Vagina (tissue), 2 donors: ENCODE measurements around the gene HPCA. TPM values are rescaled to one million over a fixed set of nuclear protein-coding genes. Genes with fewer than 3 reads are reported as not detected.

Experiments used
- DNase-seq, 2 donors: peaks; one replicate each; pipeline ENCODE4 v3.0.0-alpha.2; 2017; ENCODE audit errors: extremely low spot score in 2 of 2
- H3K27ac ChIP-seq: fragments of 200-600 bp; sonication (generic); one replicate; pipeline ENCODE4 v1.5.1; 2019
- H3K27me3 ChIP-seq: fragments of 200-600 bp; sonication (generic); one replicate; pipeline ENCODE4 v1.5.1; 2019
- H3K36me3 ChIP-seq, 2 donors: fragments of 200-600 bp; sonication (generic); one replicate each; pipeline ENCODE4 v1.5.1; 2017 to 2019
- H3K4me1 ChIP-seq: fragments of 200-600 bp; sonication (generic); one replicate; pipeline ENCODE4 v1.5.1; 2019
- H3K4me3 ChIP-seq, 2 donors: fragments of 200-600 bp; sonication (generic); 1 replicate in 1 of 2; 2 replicates in 1 of 2; pipeline ENCODE4 v1.5.1; 2016 to 2019
- H3K9me3 ChIP-seq: fragments of 200-600 bp; sonication (generic); one replicate; pipeline ENCODE4 v1.5.1; 2019
- CTCF ChIP-seq, 3 experiments: fragments of 450-650 bp in 2 of 3; fragments of 200-600 bp in 1 of 3; sonication (generic) in 1 of 3; IDR thresholded peaks; one replicate each; pipeline ENCODE4 v1.5.1; 2017 to 2019; ENCODE audit warnings: antibody characterized with exemption in 3 of 3, mild to moderate bottlenecking in 2 of 3, moderate library complexity in 2 of 3
- POLR2A ChIP-seq, 2 donors: fragments of 450-650 bp; IDR thresholded peaks; one replicate each; pipeline ENCODE4 v1.6.1; 2017; ENCODE audit warnings: antibody characterized with exemption in 2 of 2, mild to moderate bottlenecking in 2 of 2, moderate library complexity in 2 of 2
- POLR2AphosphoS5 ChIP-seq, 2 donors: sonication (generic); formaldehyde crosslinking; IDR thresholded peaks; one replicate each; pipeline ENCODE4 v1.9.0; 2017; ENCODE audit warnings: antibody characterized with exemption in 2 of 2, mild to moderate bottlenecking in 2 of 2, low read depth in 1 of 2; ENCODE audit not compliant: insufficient read depth in 1 of 2
- intact Hi-C: fragments of 100-400 bp; cut with DNase I; formaldehyde crosslinking; loops from one replicate; pipeline ENCODE4 v1.15.1; 2023
- total RNA-seq: library from RNA; depleted of rRNA; stranded (reverse); fragments of >200 nt; gene quantifications from one replicate; pipeline ENCODE4 v1.2.3, GENCODE V29; 2016

The HPCA gene
- total RNA-seq, 1 donor from 2014 or later: not detected

DNA sequence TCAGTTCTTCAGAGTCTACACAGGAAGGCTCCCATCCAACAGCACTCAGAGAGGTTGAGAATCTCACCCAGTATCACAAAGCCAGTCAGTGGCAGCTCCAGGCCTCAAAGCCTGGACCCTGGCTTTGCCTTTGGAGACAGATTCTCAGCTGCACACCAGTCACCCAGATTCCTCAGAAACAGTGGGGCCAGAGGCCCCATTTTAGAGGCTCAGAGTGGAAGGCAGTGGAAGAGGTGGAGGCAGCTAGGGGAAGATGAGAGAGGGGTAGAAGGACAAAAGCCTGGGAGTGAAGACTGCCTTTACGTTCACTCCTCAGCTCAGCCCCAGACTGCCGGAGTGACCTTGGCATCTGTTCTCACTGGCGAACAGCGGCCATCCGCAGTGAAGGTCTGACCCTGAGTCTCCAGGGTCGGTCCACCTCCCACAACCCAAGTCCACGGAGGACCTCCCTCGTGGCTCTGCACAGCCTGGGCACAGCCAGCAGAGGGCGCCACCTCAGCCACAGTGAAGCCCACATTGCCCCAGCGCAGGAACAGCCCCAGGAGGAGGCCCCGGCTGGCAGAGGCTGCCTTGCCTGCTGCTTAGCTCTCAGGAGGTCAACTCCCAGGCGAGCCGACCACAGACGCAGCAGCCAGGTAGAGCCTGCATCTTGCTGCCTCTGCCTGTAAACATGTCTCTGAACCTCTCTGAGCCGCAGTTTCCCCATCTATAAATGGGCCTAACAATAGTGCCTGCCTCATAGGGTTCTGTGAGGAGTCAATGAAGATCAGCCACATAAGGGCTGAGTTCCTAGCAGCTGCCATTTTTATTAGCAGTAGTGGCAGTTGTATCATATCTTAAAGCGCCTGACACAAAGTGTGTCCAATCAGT lies 9.7 kb upstream of the HPCA start:
- H3K36me3 ChIP-seq: no peaks in the 10 kb centered on the region
- no peak for DNase-seq
- H3K27me3 ChIP-seq: no peaks in the 10 kb centered on the region
- no peak overlapping the region for H3K4me3 ChIP-seq
- H3K27ac ChIP-seq: no peak overlapping the region
- intact Hi-C loops: loop anchor here (10.0 kb wide), 1 partner anchor 162 kb away; no protein-coding TSS in a partner anchor
- no peaks in the 10 kb centered on the region for H3K9me3 ChIP-seq
- H3K4me1 ChIP-seq: peaks cover 17% of the 10 kb centered on the region
- TF ChIP-seq CTCF (IDR thresholded peaks at IDR 0.05): peak in 2 of 3 experiments; percentile 48 to 50
- no peak for TF ChIP-seq POLR2A (IDR thresholded peaks at IDR 0.05)

- H3K4me3 ChIP-seq: no peak overlapping the region
- TF ChIP-seq POLR2A (IDR thresholded peaks at IDR 0.05) (no peak), POLR2AphosphoS5 (IDR thresholded peaks at IDR 0.05; ENCODE audit: insufficient read depth in 1 of 2, low read depth in 1 of 2) (no peak), CTCF (IDR thresholded peaks at IDR 0.05) (no peak)
- H3K27ac ChIP-seq: no peak overlapping the region
- intact Hi-C loops: loop anchor here (10.0 kb wide), 1 partner anchor 163 kb away; no protein-coding TSS in a partner anchor
- no peaks in the 10 kb centered on the region for H3K27me3 ChIP-seq
- H3K9me3 ChIP-seq: no peaks in the 10 kb centered on the region
- H3K36me3 ChIP-seq: no peaks in the 10 kb centered on the region
- peaks cover 9% of the 10 kb centered on the region for H3K4me1 ChIP-seq
- no peak for DNase-seq
Measured at GRCh38 chr1:32877211-32878110, 8.8 kb upstream of the HPCA start.

- Histone ChIP-seq H3K9me3 (no peaks in the 10 kb centered on the region), H3K36me3 (no peaks in the 10 kb centered on the region), H3K27me3 (no peaks in the 10 kb centered on the region), H3K27ac (no peak overlapping the region), H3K4me1 (peaks cover 5% of the 10 kb centered on the region), H3K4me3 (no peak overlapping the region)
- intact Hi-C loops: loop anchor here (10.0 kb wide), 1 partner anchor 163 kb away; no protein-coding TSS in a partner anchor
- TF ChIP-seq POLR2AphosphoS5 (IDR thresholded peaks at IDR 0.05; ENCODE audit: insufficient read depth in 1 of 2, low read depth in 1 of 2) (no peak), POLR2A (IDR thresholded peaks at IDR 0.05) (no peak), CTCF (IDR thresholded peaks at IDR 0.05) (no peak)
- no peak for DNase-seq
Measured at GRCh38 chr1:32878183-32878582, 8.1 kb upstream of the HPCA start.

GRCh38 chr1:32878637-32879041 lies 7.7 kb upstream of the HPCA start:
- DNase-seq: no peak
- TF ChIP-seq POLR2AphosphoS5 (IDR thresholded peaks at IDR 0.05; ENCODE audit: insufficient read depth in 1 of 2, low read depth in 1 of 2) (no peak), POLR2A (IDR thresholded peaks at IDR 0.05) (no peak), CTCF (IDR thresholded peaks at IDR 0.05) (no peak)
- Histone ChIP-seq H3K36me3 (no peaks in the 10 kb centered on the region), H3K9me3 (no peaks in the 10 kb centered on the region), H3K4me3 (no peak overlapping the region), H3K4me1 (peaks cover 5% of the 10 kb centered on the region), H3K27me3 (no peaks in the 10 kb centered on the region), H3K27ac (no peak overlapping the region)
- intact Hi-C loops: loop anchor here (10.0 kb wide), 1 partner anchor 164 kb away; no protein-coding TSS in a partner anchor
